Stimulated activated CD8-positive, alpha-beta memory T cell treated with anti-CD3 and anti-CD28 coated beads, Interleukin-7, amount 100 ng/mL, for 4 hours (primary cell): ENCODE results near the gene PRRC2B.
"Not testable (repeated sequence)": the region's sequence is repeated elsewhere in the genome, so short reads cannot be mapped to it uniquely, and the experiment has no call there.

ENCODE experiments used
- DNase-seq, 2 donors: peaks; one replicate each; pipeline ENCODE4 v3.0.0-alpha.2; 2020; ENCODE audit warnings: low read depth in 2 of 2

The PRRC2B gene

GRCh38 chr9:131539223-131539923, 145.5 kb downstream of the PRRC2B start:
- DNase-seq = no peak

GRCh38 chr9:131543141-131543540, 149.3 kb downstream of the PRRC2B start:
- DNase-seq = no peak

DNA sequence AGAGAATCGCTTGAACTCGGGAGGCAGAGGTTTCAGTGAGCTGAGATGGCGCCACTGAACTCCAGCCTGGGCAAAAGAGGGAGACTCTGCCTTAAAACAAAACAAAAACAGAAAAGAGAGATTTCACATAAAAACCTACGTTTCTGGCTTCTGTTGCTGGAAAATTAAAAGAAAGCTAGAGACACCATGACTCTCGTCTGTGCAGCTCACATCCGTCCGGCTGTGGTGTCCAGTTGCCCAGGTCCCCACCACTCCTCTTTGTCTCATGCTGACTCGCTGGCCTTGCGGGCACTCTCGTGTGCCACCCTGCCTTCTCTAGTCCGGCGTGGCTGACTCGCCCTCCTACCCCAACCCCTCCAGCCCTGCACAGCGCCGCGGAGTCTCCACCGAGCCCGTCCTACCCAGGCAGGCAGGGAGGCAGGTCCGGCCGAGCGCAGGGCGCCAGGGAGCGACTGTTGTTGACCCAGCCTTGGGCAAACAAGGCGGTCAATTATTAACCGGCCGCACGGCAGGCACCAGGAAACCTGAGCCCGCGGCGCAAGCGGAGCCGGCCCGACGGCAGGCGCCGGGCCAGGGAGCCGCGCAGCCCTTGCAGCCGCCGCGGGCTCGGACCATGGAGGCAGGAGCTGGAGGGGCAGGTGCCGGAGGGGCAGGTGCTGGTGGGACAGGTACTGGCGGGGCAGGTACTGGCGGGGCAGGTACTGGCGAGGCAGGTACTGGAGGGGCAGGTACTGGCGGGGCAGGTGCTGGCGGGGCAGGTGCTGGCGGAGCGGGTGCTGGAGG, 151.3 kb downstream of the PRRC2B start, which contains the start of gene PRRT1B:
Gene PRRT1B, plus strand, starts transcription at position 521 of the 783 bp plus-strand sequence. Its CDS starts 93 bp downstream, at position 614.
- no peak for DNase-seq

GRCh38 chr9:131545786-131546335, 152.0 kb downstream of the PRRC2B start:
- DNase-seq = no peak

DNA sequence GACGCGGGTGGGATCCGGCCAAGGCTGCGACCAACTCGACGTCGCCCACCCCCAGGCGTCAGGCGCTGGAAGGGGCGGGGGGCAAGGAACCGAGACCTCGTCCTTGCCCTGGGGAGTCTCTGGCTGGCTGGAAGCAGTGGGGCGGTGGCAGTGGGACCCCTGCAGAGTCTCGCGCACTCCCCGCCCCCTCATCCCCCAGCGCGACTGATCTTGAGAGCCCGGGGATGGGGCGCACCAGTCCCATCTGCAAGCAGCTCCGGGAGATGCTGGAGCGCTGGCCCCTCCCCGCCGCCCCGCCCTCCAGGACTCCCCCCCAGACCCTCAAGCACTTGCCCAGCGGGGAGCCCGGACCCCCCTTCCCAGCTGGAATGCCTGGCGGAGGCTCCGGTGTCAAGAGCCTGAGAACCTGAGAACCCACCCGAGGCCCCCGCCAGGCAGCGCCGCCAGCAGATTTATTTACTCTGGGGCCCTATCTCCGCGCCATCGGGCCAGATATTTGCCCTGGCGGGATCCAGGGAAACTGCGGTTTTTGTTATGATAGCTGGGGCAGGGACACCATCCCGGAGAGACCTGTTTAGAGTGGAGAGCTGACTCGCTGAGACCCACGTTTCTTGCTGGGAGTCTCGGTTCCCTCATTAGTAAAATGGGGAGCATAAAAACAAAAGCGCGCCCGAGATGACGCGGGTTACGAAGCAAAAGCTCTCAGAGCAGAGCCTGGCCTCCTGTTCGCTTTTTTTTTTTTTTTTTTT, 152.6 kb downstream of the PRRC2B start:
- DNase-seq = no peak

GRCh38 chr9:131549186-131549585, 155.3 kb downstream of the PRRC2B start:
- DNase-seq = not testable (repeated sequence)
